ENCODE results near the gene SLCO3A1. TPM values are rescaled to one million over a fixed set of nuclear protein-coding genes. Genes with fewer than 3 reads are reported as not detected.

Gene SLCO3A1
- total and polyA plus RNA-seq, 2 of the 8 experiments (the other 6 are each of a cell fraction or from before 2014, with no cell fraction given), result 15.1 to 20.4 TPM

- H3K56ac ChIP-seq (replicated peaks; ENCODE audit: insufficient read length, low read depth, low read length), result no peak overlapping the region
- H4K20me1 ChIP-seq (replicated peaks in 1 of 2; ENCODE audit: control insufficient read depth in 1 of 2, insufficient read depth in 2 of 2, low read length in 2 of 2), result no peaks in the 10 kb centered on the region
- ChIA-PET POLR2A (ENCODE audit: partially characterized antibody) (interaction anchor here (0.6 kb wide), 1 partner anchor 17 kb away, joined by 3 read pairs; no protein-coding TSS in a partner anchor), CTCF (ENCODE audit: partially characterized antibody) (interaction anchor here (1.3 to 1.4 kb wide), 2 partner anchors 58 to 106 kb away, joined by 3 to 6 read pairs; no protein-coding TSS in a partner anchor)
- H4K91ac ChIP-seq (replicated peaks; ENCODE audit: insufficient read length, low read length), result peak overlapping the region; percentile 86
- H3K27me3 ChIP-seq (replicated peaks in 1 of 4; ENCODE audit: control insufficient read depth in 3 of 4, extremely low read depth in 1 of 4, insufficient read depth in 3 of 4, low read length in 3 of 4), result no peaks in the 10 kb centered on the region
- H2AK5ac ChIP-seq (ENCODE audit: low read depth, low read length), result peak overlapping the region; percentile 26
- H3K27ac ChIP-seq (ENCODE audit: low read depth, low read length), result no peak overlapping the region
- no peak overlapping the region for H2AFZ ChIP-seq (ENCODE audit: low read length)
- H3K18ac ChIP-seq (ENCODE audit: extremely low read depth, low read length), result no peak overlapping the region
- H3K4me2 ChIP-seq (ENCODE audit: insufficient read depth in 1 of 2, low read depth in 2 of 2, low read length in 2 of 2), result no peak overlapping the region
- H3K9me3 ChIP-seq (ENCODE audit: insufficient read depth in 2 of 2, low read depth in 1 of 2, low read length in 1 of 2), result no peaks in the 10 kb centered on the region
- no peak overlapping the region for H3K23ac ChIP-seq (ENCODE audit: insufficient read length)
- TF ChIP-seq HDAC2 (IDR thresholded peaks at IDR 0.05; ENCODE audit: borderline replicate concordance in 1 of 2, low read depth in 2 of 2, low read length in 2 of 2), result no peak
- no peak for TF ChIP-seq SIX5 (IDR thresholded peaks at IDR 0.05; ENCODE audit: low read depth, low read length)
- TF ChIP-seq CREB1 (IDR thresholded peaks at IDR 0.05), result no peak
- no peak for TF ChIP-seq NANOG (IDR thresholded peaks at IDR 0.05; ENCODE audit: insufficient read depth, low read depth, low read length, poor library complexity, severe bottlenecking)
- no peak for TF ChIP-seq MAFK (IDR thresholded peaks at IDR 0.05; ENCODE audit: low read depth, low read length)
- TF ChIP-seq CHD2 (IDR thresholded peaks at IDR 0.05; ENCODE audit: low read length), result no peak
- no peak for TF ChIP-seq SP2 (IDR thresholded peaks at IDR 0.05; ENCODE audit: low read length)
- H2BK12ac ChIP-seq (ENCODE audit: low read depth, low read length), result peak overlapping the region; percentile 98
- H3K4me1 ChIP-seq (replicated peaks in 1 of 4; ENCODE audit: control insufficient read depth in 3 of 4, insufficient read depth in 4 of 4, low read length in 3 of 4), result peaks cover 22 to 49% (median 41%) of the 10 kb centered on the region in 4 experiments
- no peak overlapping the region for H4K5ac ChIP-seq (ENCODE audit: insufficient read length, low read depth, low read length)
- WGBS, 2 experiments (ENCODE audit: extremely low coverage in 1 of 2, insufficient coverage in 1 of 2, insufficient read length in 1 of 2, insufficient replicate concordance in 2 of 2, low coverage in 1 of 2, low lambda C conversion rate in 2 of 2, missing lambda C conversion rate in 1 of 2), result 97% methylated on average over 17 of the region's 17 CpGs; no CpG with 5 or more reads in 1 of the 2 experiments
- H2BK120ac ChIP-seq (replicated peaks; ENCODE audit: low read depth, low read length), result no peak overlapping the region
- no peak overlapping the region for H3K14ac ChIP-seq (ENCODE audit: insufficient read length)
- peak overlapping the region; percentile 63 for H3K4ac ChIP-seq (replicated peaks; ENCODE audit: insufficient read length, low read depth, low read length)
- no peaks in the 10 kb centered on the region for H3K79me2 ChIP-seq (ENCODE audit: control insufficient read depth in 1 of 2, insufficient read depth in 2 of 2, low read length in 2 of 2)
- H3K23me2 ChIP-seq (ENCODE audit: low read depth, low read length), result no peaks in the 10 kb centered on the region; the same call in 1 of the 2 replicates
- no peak overlapping the region for H3K9ac ChIP-seq (replicated peaks in 1 of 4; ENCODE audit: extremely low read depth in 1 of 4, low read depth in 3 of 4, low read length in 3 of 4)
- no peak overlapping the region for H4K8ac ChIP-seq (ENCODE audit: extremely low read depth, insufficient read depth, low read length)
- no peaks in the 10 kb centered on the region for H3K36me3 ChIP-seq (ENCODE audit: control insufficient read depth in 2 of 4, insufficient read depth in 4 of 4, low read length in 3 of 4)
- no peaks in the 10 kb centered on the region for H3K79me1 ChIP-seq (ENCODE audit: low read depth, low read length)
- no peak for DNase-seq (ENCODE audit: low read depth in 1 of 2, low spot score in 2 of 2)
- H2BK5ac ChIP-seq (ENCODE audit: low read depth, low read length), result peak overlapping the region; percentile 54
- peak overlapping the region; percentile 89; the same call in 1 of the 2 replicates for H2BK20ac ChIP-seq (ENCODE audit: low read length)
- no peak overlapping the region for H3K4me3 ChIP-seq (ENCODE audit: extremely low read depth in 1 of 4, insufficient read depth in 2 of 4, low read depth in 3 of 4, low read length in 4 of 4)
- no peak for FAIRE-seq
- H2BK15ac ChIP-seq (ENCODE audit: low read length), result no peak overlapping the region
Measured at GRCh38 chr15:92162657-92163056, 309.1 kb downstream of the SLCO3A1 start.
